Heart left ventricle (tissue), 16 donors: ENCODE data around the gene UBTD1. TPM values are rescaled to one million over a fixed set of nuclear protein-coding genes. Genes with fewer than 3 reads are reported as not detected.
"Not testable (repeated sequence)": the region's sequence is repeated elsewhere in the genome, so short reads cannot be mapped to it uniquely, and the experiment has no call there.

Experiments
- ATAC-seq, 4 donors: fragments of 200-7000 bp; cut with Tn5 transposase; one replicate each; pipeline ENCODE4 v1.9.1; 2020 to 2022; ENCODE audit warnings: moderate library complexity in 4 of 4, mild to moderate bottlenecking in 3 of 4, moderate number of reproducible peaks in 1 of 4
- DNase-seq, 5 donors: peaks; one replicate each; pipeline ENCODE4 v3.0.0-alpha.2; 2020
- H3K27ac ChIP-seq, 12 donors: fragments of 200-600 bp; sonication (generic) in 4 of 12; one replicate each; pipeline versions ENCODE4 v1.5.0 to v1.8.0; 2016 to 2022; ENCODE audit warnings: mild to moderate bottlenecking in 2 of 12
- H3K27me3 ChIP-seq, 9 donors: fragments of 200-600 bp; sonication (generic) in 2 of 9; one replicate each; pipeline versions ENCODE4 v1.5.1 to v1.8.0; 2016 to 2022; ENCODE audit warnings: mild to moderate bottlenecking in 3 of 9
- H3K36me3 ChIP-seq, 9 donors: fragments of 200-600 bp; sonication (generic) in 2 of 9; one replicate each; pipeline versions ENCODE4 v1.5.0 to v1.8.0; 2018 to 2022; ENCODE audit warnings: mild to moderate bottlenecking in 2 of 9
- H3K4me1 ChIP-seq, 12 donors: fragments of 200-600 bp; sonication (generic) in 4 of 12; one replicate each; pipeline versions ENCODE4 v1.5.0 to v1.8.0; 2016 to 2022; ENCODE audit warnings: mild to moderate bottlenecking in 3 of 12
- H3K4me3 ChIP-seq, 12 donors: fragments of 200-600 bp; sonication (generic) in 4 of 12; one replicate each; pipeline versions ENCODE4 v1.5.0 to v1.8.0; 2017 to 2022; ENCODE audit warnings: mild to moderate bottlenecking in 9 of 12, moderate library complexity in 4 of 12
- H3K9me3 ChIP-seq, 12 donors: fragments of 200-600 bp; sonication (generic) in 4 of 12; one replicate each; pipeline versions ENCODE4 v1.5.0 to v1.8.0; 2016 to 2022; ENCODE audit warnings: mild to moderate bottlenecking in 1 of 12
- CTCF ChIP-seq, 12 donors: fragments of 200-600 bp; sonication (generic) in 4 of 12; IDR thresholded peaks; one replicate each; pipeline versions ENCODE4 v1.5.0 to v1.8.0; 2018 to 2022; ENCODE audit warnings: antibody characterized with exemption in 12 of 12, mild to moderate bottlenecking in 5 of 12
- POLR2A ChIP-seq, 2 donors: fragments of 450-650 bp; IDR thresholded peaks; one replicate each; pipeline ENCODE4 v1.6.1; 2017; ENCODE audit warnings: antibody characterized with exemption in 2 of 2, mild to moderate bottlenecking in 2 of 2, moderate library complexity in 2 of 2
- WGBS, 4 donors: extraction: QIAGEN DNeasy Blood & Tissue Kit in 2 of 4; methylation state at CpG; one replicate each; pipeline versions ENCODE4 v1.1.5 to v1.1.7; 2013 to 2018; 5-methylcytosine and 5-hydroxymethylcytosine counted together
- intact Hi-C, 10 donors: fragments of 100-400 bp; cut with DNase I; formaldehyde crosslinking; loops; one replicate each; pipeline versions ENCODE4 v1.11.1 to v1.14.2; 2022
- polyA plus RNA-seq, 2 donors: library from polyadenylated mRNA; stranded (reverse); fragments of 200-250 nt; gene quantifications; one replicate each; pipeline ENCODE4 v1.2.3, GENCODE V29; 2013
- total RNA-seq, 9 donors: library from RNA; depleted of rRNA in 2 of 9; stranded (reverse); fragments of >200 nt in 2 of 9; fragmentation: NEBNext Ultra II Directional in 3 of 9; extraction: Animal tissue kit (Norgen Biotek cat#: 25700) in 3 of 9; gene quantifications; one replicate each; pipeline versions ENCODE4 v1.1.0 to v1.2.4, GENCODE V29; 2016 to 2023
- donor health status: ischemic (EF 13 %, LVEDD 7.1; RV severe dilation, severe dysfunction).
- donor health status: healthy with polysubstance abuse.
- donor health status: DM: no; HTN: yes; CAD: no.
- donor health status: DM: no; HTN: no; CAD: no.
- donor health status: ischemic (EF 25% LVEDD 6.9; RV normal size, moderate dysfunction).
- donor health status: ischemic (EF 25% LVEDD 5.7; RV mildly dilated, moderate dysfunction).
- donor health status: healthy.
- donor health status: DM: yes; HTN: yes; CAD: no.
- donor health status: ischemic (EF 35%, LVEDD 5.7; RV mildly dilated, moderate dysfunction).
- donor health status: nonischemic (EF 11% LVEDD 7.7; RV severe dilation, severe dysfunction).
- donor health status: DM: yes; HTN: yes; CAD: no.
- donor health status: PGD.
- donor health status: ischemic (EF 29% LVEDD 5.4; RV normal size, mild dysfunction).
- donor health status: nonischemic (EF 23%, LVEDD 6.1; RV moderate dilation, normal function).

The UBTD1 gene
- total and polyA plus RNA-seq, 11 donors, result 18.2 to 49.7 (median 28.2) TPM

- Histone ChIP-seq H3K36me3 (peaks cover 0 to 100% (median 99%) of the 10 kb centered on the region in 9 donors), H3K4me1 (peaks cover 0 to 8% (median 0%) of the 10 kb centered on the region in 12 donors), H3K4me3 (no peak overlapping the region), H3K27me3 (no peaks in the 10 kb centered on the region), H3K27ac (no peak overlapping the region), H3K9me3 (no peaks in the 10 kb centered on the region)
- ATAC-seq (no peak), DNase-seq (no peak)
- intact Hi-C loops, result no loop called here
- TF ChIP-seq CTCF (IDR thresholded peaks at IDR 0.05), result no peak
- no peak for TF ChIP-seq POLR2A (IDR thresholded peaks at IDR 0.05)
- WGBS, 4 donors, result 97 to 99% (median 98%) methylated on average over 4 of the region's 4 CpGs
Measured at GRCh38 chr10:97474918-97475317, 23.8 kb upstream of the UBTD1 start.

DNA sequence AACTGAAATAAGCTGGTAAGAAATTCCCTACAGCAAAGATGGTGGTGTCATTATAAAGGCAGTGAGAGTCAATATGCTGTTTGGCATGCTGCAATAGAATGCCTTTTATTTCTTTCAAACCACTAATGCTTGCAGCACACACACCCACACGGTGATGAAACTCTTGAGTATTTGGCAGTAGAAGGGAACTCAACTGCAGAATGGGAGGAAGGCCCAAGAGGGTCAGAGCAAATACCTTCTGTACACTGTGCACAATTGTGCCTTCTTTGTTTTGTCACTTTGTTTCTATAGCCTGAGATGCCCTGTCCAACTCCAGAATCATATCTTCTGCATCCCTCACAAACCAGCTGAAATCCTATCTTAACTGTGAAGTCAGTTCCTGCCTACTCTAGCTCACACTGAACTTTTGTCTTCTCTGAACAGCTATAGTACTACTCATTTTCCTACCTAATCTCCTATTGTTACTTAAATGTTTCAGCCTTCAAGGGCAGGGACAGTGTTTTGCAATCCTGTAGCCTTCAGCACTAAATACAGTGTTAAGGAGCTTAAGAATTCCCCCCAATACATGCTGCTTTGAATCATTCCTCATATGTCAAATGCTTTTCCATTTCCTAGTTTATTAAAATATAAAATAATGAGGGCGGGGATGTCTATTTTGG lies 22.7 kb upstream of the UBTD1 start:
- TF ChIP-seq POLR2A (IDR thresholded peaks at IDR 0.05) (no peak), CTCF (IDR thresholded peaks at IDR 0.05) (no peak)
- intact Hi-C loops, result no loop called here
- 65 to 77% (median 72%) methylated on average over 2 of the region's 2 CpGs for WGBS, 4 donors
- H3K4me1 ChIP-seq, result peaks cover 0 to 8% (median 0%) of the 10 kb centered on the region in 12 donors
- H3K9me3 ChIP-seq, result no peaks in the 10 kb centered on the region
- H3K4me3 ChIP-seq, result no peak overlapping the region
- H3K27me3 ChIP-seq, result no peaks in the 10 kb centered on the region
- H3K36me3 ChIP-seq, result peaks cover 0 to 100% (median 99%) of the 10 kb centered on the region in 9 donors
- H3K27ac ChIP-seq, result no peak overlapping the region
- ATAC-seq, result peak in 3 of 4 donors; percentile 45 to 89 (median 84)
- no peak for DNase-seq

DNA sequence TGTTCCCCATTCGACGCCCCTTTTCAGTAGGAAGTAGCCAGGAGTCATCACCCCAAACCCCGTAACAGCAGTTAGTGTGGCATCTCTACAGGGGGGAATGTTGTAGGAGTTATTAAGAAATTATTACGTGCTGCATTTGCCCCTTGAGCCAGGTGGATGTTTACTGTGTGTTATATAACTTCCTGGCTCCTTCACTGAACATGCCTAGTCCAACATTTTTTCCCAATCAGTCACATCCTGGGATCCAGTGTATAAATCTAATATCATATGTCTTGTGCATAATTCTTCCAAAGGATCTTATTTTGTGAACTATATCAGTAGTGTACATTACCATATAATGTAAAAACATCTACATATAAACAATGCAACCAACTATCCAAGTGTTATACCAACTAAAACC lies 19.3 kb upstream of the UBTD1 start:
- H3K9me3 ChIP-seq, DNase-seq, H3K4me3 ChIP-seq, H3K27me3 ChIP-seq, H3K27ac ChIP-seq, ATAC-seq, intact Hi-C loops: not testable (repeated sequence)
- 88 to 96% (median 94%) methylated on average over 4 of the region's 4 CpGs for WGBS, 4 donors
- Histone ChIP-seq H3K36me3 (peaks cover 0 to 95% (median 85%) of the 10 kb centered on the region in 9 donors), H3K4me1 (peaks cover 0 to 29% (median 11%) of the 10 kb centered on the region in 12 donors)

DNA sequence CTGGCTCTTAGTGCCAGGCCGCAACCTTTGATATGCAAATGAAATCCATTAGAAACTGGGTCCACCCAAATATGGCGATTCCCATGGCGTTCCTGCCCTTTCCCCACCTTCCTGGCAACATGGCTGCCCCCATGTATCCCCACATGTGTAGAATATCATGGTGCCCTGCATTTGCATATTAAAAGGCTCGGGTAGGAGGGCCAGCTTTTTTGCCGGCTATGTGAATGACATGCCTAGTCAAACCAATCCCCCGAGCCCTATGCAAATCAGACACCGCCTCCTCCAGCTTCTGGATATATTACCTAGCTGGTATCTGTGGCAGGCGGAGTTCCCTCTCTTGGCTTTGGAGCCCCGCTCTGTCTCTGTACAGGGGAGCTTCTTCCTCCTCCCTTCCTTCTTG lies 18.8 kb upstream of the UBTD1 start:
- H3K4me1 ChIP-seq, result peaks cover 0 to 29% (median 11%) of the 10 kb centered on the region in 12 donors
- no peaks in the 10 kb centered on the region for H3K27me3 ChIP-seq
- DNase-seq (no peak), ATAC-seq (no peak)
- H3K36me3 ChIP-seq, result peaks cover 0 to 92% (median 80%) of the 10 kb centered on the region in 9 donors
- intact Hi-C loops, result no loop called here
- no peaks in the 10 kb centered on the region for H3K9me3 ChIP-seq
- H3K4me3 ChIP-seq, result no peak overlapping the region
- whole genome bisulfite sequencing, 4 donors, result 77 to 81% (median 79%) methylated on average over 9 of the region's 9 CpGs
- no peak overlapping the region for H3K27ac ChIP-seq
- TF ChIP-seq CTCF (IDR thresholded peaks at IDR 0.05) (no peak), POLR2A (IDR thresholded peaks at IDR 0.05) (no peak)

DNA sequence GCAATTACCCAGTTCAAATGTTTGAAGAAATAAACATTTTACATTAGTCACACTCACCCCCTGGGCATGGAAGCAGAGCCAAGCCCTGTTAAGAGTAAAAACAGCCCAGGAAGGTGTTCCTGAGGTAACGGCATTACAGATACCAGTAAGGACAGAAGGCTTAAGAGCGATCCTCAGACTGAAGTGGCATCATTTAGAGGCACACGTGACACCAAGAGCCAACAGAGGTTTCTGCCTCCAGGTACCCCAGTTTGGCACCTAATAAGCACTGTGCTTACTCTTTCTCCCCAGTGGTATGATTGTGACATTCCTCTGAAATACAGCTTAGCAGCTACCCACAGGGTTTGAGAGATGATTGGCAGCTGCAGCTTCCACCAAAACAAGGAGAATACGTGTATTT lies 17.7 kb upstream of the UBTD1 start:
- no peak for ATAC-seq
- 73 to 85% (median 79%) methylated on average over 4 of the region's 4 CpGs for WGBS, 4 donors

More for the DNA sequence above, 17.7 kb upstream of the UBTD1 start:
- no peaks in the 10 kb centered on the region for H3K27me3 ChIP-seq
- H3K36me3 ChIP-seq, result peaks cover 0 to 86% (median 69%) of the 10 kb centered on the region in 9 donors
- no peaks in the 10 kb centered on the region for H3K9me3 ChIP-seq
- H3K27ac ChIP-seq, result no peak overlapping the region
- no peak for DNase-seq
- peaks cover 0 to 28% (median 11%) of the 10 kb centered on the region in 12 donors for H3K4me1 ChIP-seq
- no peak overlapping the region for H3K4me3 ChIP-seq
- intact Hi-C loops, result no loop called here
- no peak for TF ChIP-seq POLR2A (IDR thresholded peaks at IDR 0.05)
- TF ChIP-seq CTCF (IDR thresholded peaks at IDR 0.05), result no peak
